HepG2 (cell line): Measurements from ENCODE around the gene TAF6.
"Not testable (repeated sequence)": the region's sequence is repeated elsewhere in the genome, so short reads cannot be mapped to it uniquely, and the experiment has no call there.

Source experiments
- JUND ChIP-seq: sonication (generic); formaldehyde crosslinking; IDR thresholded peaks from 2 replicates; pipeline ENCODE4 v1.8.0; 2022; ENCODE audit warnings: mild to moderate bottlenecking, missing genetic modification reagents
- ZBTB38 ChIP-seq: sonication (generic); formaldehyde crosslinking; IDR thresholded peaks from 2 replicates; pipeline ENCODE4 v1.5.1; 2020; ENCODE audit warnings: mild to moderate bottlenecking, missing genetic modification reagents
- ZBTB7A ChIP-seq: sonication (generic); formaldehyde crosslinking; IDR thresholded peaks from 2 replicates; pipeline ENCODE4 v1.8.0; 2022; ENCODE audit warnings: mild to moderate bottlenecking, missing genetic modification reagents
- ZFP62 ChIP-seq: sonication (generic); formaldehyde crosslinking; IDR thresholded peaks from 2 replicates; pipeline ENCODE4 v1.4.0; 2020; ENCODE audit warnings: missing genetic modification reagents
- ZNF678 ChIP-seq: sonication (generic); formaldehyde crosslinking; IDR thresholded peaks from 2 replicates; pipeline ENCODE4 v1.4.0; 2020; ENCODE audit warnings: mild to moderate bottlenecking, missing genetic modification reagents

DNA sequence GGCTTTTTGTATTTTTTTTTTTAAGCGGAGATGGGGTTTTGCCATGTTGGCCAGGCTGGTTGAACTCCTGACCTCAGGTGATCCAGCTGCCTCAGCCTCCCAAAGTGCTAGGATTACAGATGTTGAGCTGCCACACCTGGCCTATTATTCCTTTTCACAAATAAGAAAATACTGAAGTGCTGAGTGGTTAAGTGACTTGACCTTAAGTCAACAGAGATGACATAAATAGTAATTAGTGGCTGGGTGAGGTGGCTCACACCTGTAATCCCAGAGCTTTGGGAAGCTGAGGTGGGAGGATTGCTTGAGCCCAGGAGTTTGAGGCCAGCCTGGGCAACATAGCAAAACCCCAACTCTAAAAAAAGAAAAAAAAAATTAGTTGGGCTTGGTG is 11.1 kb upstream of the TAF6 start:
- not testable (repeated sequence) for TF ChIP-seq ZBTB38, ZBTB7A, ZNF678, ZFP62, JUND (CRISPR knock-in tag)
